ENCODE data around the gene KCNIP3. TPM values are rescaled to one million over a fixed set of nuclear protein-coding genes. Genes with fewer than 3 reads are reported as not detected.

Gene KCNIP3
- total and polyA plus RNA-seq, 4 donors: 0.26 to 1.1 (median 0.62) TPM

GRCh38 chr2:95273566-95274290 lies 23.4 kb upstream of the KCNIP3 start (continued):
- no peak for TF ChIP-seq ZBTB33 (IDR thresholded peaks at IDR 0.05)
- no peak for TF ChIP-seq GABPA (IDR thresholded peaks at IDR 0.05 in 1 of 2, conservative IDR thresholded peaks at IDR 0.05 in 1 of 2)
- no peak for TF ChIP-seq HNF4G (IDR thresholded peaks at IDR 0.05)
- TF ChIP-seq JUND (IDR thresholded peaks at IDR 0.05): no peak
- no peak for TF ChIP-seq MAX (IDR thresholded peaks at IDR 0.05)

GRCh38 chr2:95274291-95275150 lies 22.6 kb upstream of the KCNIP3 start, which contains the start of gene PROM2:
Gene PROM2, plus strand, starts transcription at chr2:95274449. Its CDS starts 137 bp downstream, at chr2:95274586.
- no peak within 1 kb of the TSS for H3K9ac ChIP-seq (ENCODE audit: low read depth in 1 of 2, low read length in 2 of 2)
- no peak for DNase-seq (ENCODE audit: low spot score)
- no peaks in the 10 kb centered on the region for H3K36me3 ChIP-seq (ENCODE audit: control insufficient read depth in 4 of 4, insufficient read depth in 3 of 4, low read depth in 1 of 4, low read length in 3 of 4)
- 76% methylated on average over 17 of the region's 17 CpGs for WGBS
- no peak within 1 kb of the TSS for H3K27ac ChIP-seq (ENCODE audit: low read depth in 1 of 2, low read length in 2 of 2)
- TF ChIP-seq EGR1 (IDR thresholded peaks at IDR 0.05; ENCODE audit: low read depth in 2 of 2) (no peak), HNF4G (IDR thresholded peaks at IDR 0.05) (no peak), GABPA (IDR thresholded peaks at IDR 0.05 in 1 of 2, conservative IDR thresholded peaks at IDR 0.05 in 1 of 2) (no peak), JUND (IDR thresholded peaks at IDR 0.05) (no peak), RAD21 (IDR thresholded peaks at IDR 0.05) (no peak), MAX (IDR thresholded peaks at IDR 0.05) (no peak), HNF4A (conservative IDR thresholded peaks at IDR 0.05) (no peak), YY1 (IDR thresholded peaks at IDR 0.05) (no peak), NR2F2 (IDR thresholded peaks at IDR 0.05) (no peak), REST (IDR thresholded peaks at IDR 0.05) (no peak), FOXA2 (IDR thresholded peaks at IDR 0.05) (no peak), FOXA1 (IDR thresholded peaks at IDR 0.05) (no peak), RXRA (IDR thresholded peaks at IDR 0.05) (no peak), ATF3 (IDR thresholded peaks at IDR 0.05) (no peak), SP1 (IDR thresholded peaks at IDR 0.05) (no peak), CTCF (IDR thresholded peaks at IDR 0.05; ENCODE audit: low read depth, low read length, missing input control) (no peak), ZBTB33 (IDR thresholded peaks at IDR 0.05) (no peak), TAF1 (conservative IDR thresholded peaks at IDR 0.05) (no peak)
- H3K9me3 ChIP-seq (ENCODE audit: control insufficient read depth in 4 of 4, low read length in 3 of 4): no peaks in the 10 kb centered on the region
- H3K4me3 ChIP-seq (ENCODE audit: low read depth in 1 of 3, low read length in 3 of 3): no peak within 1 kb of the TSS
- H3K27me3 ChIP-seq (ENCODE audit: control insufficient read depth in 4 of 4, insufficient read depth in 4 of 4, low read length in 3 of 4): no peaks in the 10 kb centered on the region
- H3K4me1 ChIP-seq (ENCODE audit: control insufficient read depth in 4 of 4, insufficient read depth in 4 of 4, low read length in 3 of 4): no peaks in the 10 kb centered on the region

All from liver (tissue), 9 donors.